GM12878 (cell line): Measurements from ENCODE around the gene NXN. TPM values are rescaled to one million over a fixed set of nuclear protein-coding genes. Genes with fewer than 3 reads are reported as not detected.

Experiments
- ATAC-seq: fragments of 200-7000 bp; cut with Tn5 transposase; 3 replicates; pipeline ENCODE4 v1.9.1; 2020; ENCODE audit warnings: mild to moderate bottlenecking, moderate library complexity
- BruUV-seq: library from RNA; stranded (reverse); fragments of 400-500 nt; replicated peaks from 2 replicates; lab custom pipeline; 2021; lab: Mats Ljungman, UMichigan
- CTCF ChIA-PET: fragments of 300-600 bp; sonication (Branson Sonifier 250); formaldehyde crosslinking; extraction: SDS; loops from one replicate; lab custom pipeline; 2021; ENCODE audit warnings: inconsistent platforms; lab: Yijun Ruan, JAX
- POLR2A ChIA-PET: fragments of 350-600 bp; formaldehyde crosslinking; extraction: SDS; loops from one replicate; lab custom pipeline; 2021; ENCODE audit warnings: inconsistent platforms; lab: Charles Lee
- RAD21 ChIA-PET: fragments of 300-600 bp; sonication (Branson Sonifier 250); formaldehyde crosslinking; loops from one replicate; lab custom pipeline; 2023; ENCODE audit warnings: antibody characterized with exemption; ENCODE audit not compliant: unreplicated experiment; lab: Charles Lee
- SMC1A ChIA-PET: fragments of 300-600 bp; sonication (Branson Sonifier 250); formaldehyde crosslinking; loops from one replicate; lab custom pipeline; 2023; ENCODE audit not compliant: unreplicated experiment, uncharacterized antibody; lab: Charles Lee
- DNase-seq: peaks from one replicate; pipeline ENCODE4 v3.0.0-alpha.2; 2011; ENCODE audit warnings: low read depth, low spot score
- FAIRE-seq: peaks from 3 replicates; lab custom pipeline; 2011; peaks lifted over from hg19 to GRCh38; lab: Jason Lieb, UNC
- H2AFZ ChIP-seq: 2 replicates; pipeline ENCODE4 v1.6.0; 2011; ENCODE audit warnings: low read depth, low read length, control low read depth; ENCODE audit not compliant: control insufficient read depth
- H3K27ac ChIP-seq: 2 replicates; pipeline ENCODE4 v1.5.1; 2011; ENCODE audit warnings: control low read depth; ENCODE audit not compliant: control insufficient read depth, insufficient read depth
- H3K27me3 ChIP-seq, 2 experiments: replicated peaks in 1 of 2; 2 replicates each; pipeline versions ENCODE4 v1.6.0 to v1.6.1; 2011; ENCODE audit warnings: low read length in 1 of 2; ENCODE audit not compliant: control insufficient read depth in 2 of 2, insufficient read depth in 2 of 2
- H3K36me3 ChIP-seq, 2 experiments: 2 replicates each; pipeline ENCODE4 v1.5.1; 2011; ENCODE audit warnings: low read length in 1 of 2; ENCODE audit not compliant: control insufficient read depth in 2 of 2, insufficient read depth in 2 of 2
- H3K4me1 ChIP-seq: 2 replicates; pipeline ENCODE4 v1.6.1; 2011; ENCODE audit warnings: mild to moderate bottlenecking, low read length, moderate library complexity, mixed read lengths; ENCODE audit not compliant: control insufficient read depth, insufficient read depth
- H3K4me2 ChIP-seq: 2 replicates; pipeline ENCODE4 v1.6.0; 2011; ENCODE audit warnings: control low read depth; ENCODE audit not compliant: control insufficient read depth, insufficient read depth
- H3K4me3 ChIP-seq: fragments of 200-600 bp; sonication (generic); 2 replicates; pipeline ENCODE4 v1.5.1; 2016
- H3K79me2 ChIP-seq: 2 replicates; pipeline ENCODE4 v1.6.0; 2011; ENCODE audit warnings: low read length; ENCODE audit not compliant: control insufficient read depth, insufficient read depth
- H3K9ac ChIP-seq: 2 replicates; pipeline ENCODE4 v1.8.0; 2011; ENCODE audit warnings: low read length, control low read depth, mixed read lengths; ENCODE audit not compliant: control insufficient read depth, insufficient read depth
- H3K9me3 ChIP-seq: replicated peaks from 3 replicates; pipeline ENCODE4 v1.5.1; 2011; ENCODE audit warnings: mild to moderate bottlenecking, low read length; ENCODE audit not compliant: control insufficient read depth, insufficient read depth
- H4K20me1 ChIP-seq: 2 replicates; pipeline ENCODE4 v1.6.0; 2011; ENCODE audit not compliant: control insufficient read depth, insufficient read depth
- BRCA1 ChIP-seq: IDR thresholded peaks from 2 replicates; pipeline ENCODE4 v1.6.1; 2011; ENCODE audit warnings: low read depth, low read length, improper control_type of control experiment
- ZNF207 ChIP-seq: fragments of 450-650 bp; IDR thresholded peaks from 2 replicates; pipeline ENCODE4 v1.6.1; 2014; ENCODE audit warnings: antibody characterized with exemption, mild to moderate bottlenecking, borderline replicate concordance
- WGBS: methylation state at CpG from one replicate; pipeline ENCODE4 v1.1.6; 2016; ENCODE audit warnings: low lambda C conversion rate; ENCODE audit not compliant: insufficient replicate concordance, insufficient coverage; ENCODE audit errors: missing lambda C conversion rate; 5-methylcytosine and 5-hydroxymethylcytosine counted together
- in situ Hi-C: fragments of 300-500 bp; cut with MboI; formaldehyde crosslinking; loops from 9 replicates; pipeline ENCODE4 v1.14.3; 2018; ENCODE audit warnings: mixed read lengths
- intact Hi-C: fragments of 100-400 bp; cut with micrococcal nuclease; formaldehyde crosslinking; loops from one replicate; pipeline ENCODE4 v1.14.2; 2022; ENCODE audit not compliant: unreplicated experiment
- polyA plus RNA-seq, 11 experiments: library from polyadenylated mRNA; depleted of rRNA in 4 of 11; unstranded in 6 of 11; stranded (reverse) in 5 of 11; fragments of >200 nt; fragmentation: Nextera tagmentation in 4 of 11; fragmentation: Illumina TruSeq in 1 of 11; extraction: Ambion mirVana in 4 of 11; extraction: Trizol in 1 of 11; gene quantifications; 1 replicate in 1 of 11; 2 replicates in 10 of 11; pipeline versions ENCODE4 v1.2.1 to v1.2.3, GENCODE V29; 2011 to 2016; ENCODE audit warnings: inconsistent platforms in 2 of 11, missing spikeins in 2 of 11, low read depth in 1 of 11
- total RNA-seq, 4 experiments: library from RNA; depleted of rRNA in 3 of 4; stranded (reverse); fragments of >200 nt in 3 of 4; fragmentation: Illumina TruSeq in 1 of 4; extraction: Trizol in 1 of 4; gene quantifications; 2 replicates each; pipeline versions ENCODE4 v1.2.1 to v1.2.3, GENCODE V29; 2013 to 2021
- TF ChIP-seq, protein P1 (sequence below), 3 experiments: IDR thresholded peaks in 2 of 3; conservative IDR thresholded peaks in 1 of 3; 2 replicates each; pipeline ENCODE4 v1.5.1; 2011; ENCODE audit warnings: low read depth in 3 of 3, low read length in 3 of 3, mild to moderate bottlenecking in 3 of 3, control low read depth in 2 of 3, moderate library complexity in 2 of 3, inconsistent platforms in 1 of 3, mixed read lengths in 1 of 3; ENCODE audit not compliant: control insufficient read depth in 2 of 3, insufficient read depth in 1 of 3; ENCODE audit errors: extremely low read depth in 1 of 3
- TF ChIP-seq, protein P2 (sequence below): fragments of 450-650 bp; formaldehyde crosslinking; IDR thresholded peaks from 2 replicates; pipeline ENCODE4 v1.4.0; 2020; ENCODE audit warnings: mild to moderate bottlenecking, moderate library complexity
- TF ChIP-seq, protein P3 (sequence below): fragments of 450-650 bp; IDR thresholded peaks from 2 replicates; pipeline ENCODE4 v1.6.1; 2014; ENCODE audit warnings: mild to moderate bottlenecking
- TF ChIP-seq, protein P4 (sequence below): fragments of 450-650 bp; conservative IDR thresholded peaks from 2 replicates; pipeline ENCODE4 v1.6.1; 2017; ENCODE audit warnings: mild to moderate bottlenecking, moderate library complexity
- TF ChIP-seq, protein P5 (sequence below): fragments of 150-350 bp; IDR thresholded peaks from 2 replicates; pipeline ENCODE4 v1.6.1; 2014; ENCODE audit warnings: mild to moderate bottlenecking, low read depth, low read length
- TF ChIP-seq, protein P6 (sequence below): fragments of 150-350 bp; IDR thresholded peaks from 2 replicates; pipeline ENCODE4 v1.6.1; 2016; ENCODE audit warnings: low read depth, low read length

Gene NXN
- total and polyA plus RNA-seq, 10 of the 15 experiments (the other 5 are each of a cell fraction or from before 2014, with no cell fraction given), result 0.04 to 1.2 (median 0.30) TPM

DNA sequence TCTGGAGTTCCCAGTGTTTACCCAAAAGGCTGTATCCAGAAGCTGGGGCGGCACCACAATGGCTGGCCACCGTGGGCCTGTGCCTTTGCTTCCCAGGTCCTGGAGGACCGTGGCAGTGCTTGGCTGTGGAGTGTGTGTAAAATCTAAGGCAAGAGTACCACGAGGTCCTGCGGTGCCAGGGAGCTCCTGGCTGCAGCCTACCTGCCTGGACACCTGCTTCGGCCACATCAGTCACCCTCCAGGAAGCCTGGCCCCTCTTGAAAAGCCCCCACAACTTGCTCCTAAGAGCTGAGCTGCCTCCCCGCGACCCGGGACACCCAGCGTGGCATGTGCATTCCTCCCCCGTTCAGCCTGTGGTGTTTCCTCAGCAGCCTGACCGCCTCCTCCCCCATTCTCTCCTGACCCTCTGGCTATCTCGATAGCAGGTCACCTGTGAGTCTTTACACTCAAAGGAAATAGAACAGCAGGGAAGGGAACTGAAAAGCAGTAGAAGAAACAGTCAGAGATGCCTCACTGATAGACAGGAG, 25.3 kb upstream of the NXN start:
- POLR2A ChIA-PET, result no interaction called here
- CTCF ChIA-PET, result interaction anchor here (1.2 kb wide), 1 partner anchor 24 kb away, joined by 3 read pairs; no protein-coding TSS in a partner anchor
- in situ Hi-C loops, result no loop called here
- Histone ChIP-seq H2AFZ (no peak overlapping the region), H3K9me3 (no peaks in the 10 kb centered on the region), H3K79me2 (no peaks in the 10 kb centered on the region), H3K4me1 (no peaks in the 10 kb centered on the region), H3K4me3 (no peak overlapping the region), H3K27ac (no peak overlapping the region), H3K27me3 (no peaks in the 10 kb centered on the region), H3K9ac (no peak overlapping the region), H3K36me3 (peaks cover 22 to 41% of the 10 kb centered on the region in 2 experiments), H4K20me1 (no peaks in the 10 kb centered on the region), H3K4me2 (no peak overlapping the region)
- ATAC-seq (no peak), FAIRE-seq (no peak), DNase-seq (no peak)
- TF ChIP-seq, protein P1, sequence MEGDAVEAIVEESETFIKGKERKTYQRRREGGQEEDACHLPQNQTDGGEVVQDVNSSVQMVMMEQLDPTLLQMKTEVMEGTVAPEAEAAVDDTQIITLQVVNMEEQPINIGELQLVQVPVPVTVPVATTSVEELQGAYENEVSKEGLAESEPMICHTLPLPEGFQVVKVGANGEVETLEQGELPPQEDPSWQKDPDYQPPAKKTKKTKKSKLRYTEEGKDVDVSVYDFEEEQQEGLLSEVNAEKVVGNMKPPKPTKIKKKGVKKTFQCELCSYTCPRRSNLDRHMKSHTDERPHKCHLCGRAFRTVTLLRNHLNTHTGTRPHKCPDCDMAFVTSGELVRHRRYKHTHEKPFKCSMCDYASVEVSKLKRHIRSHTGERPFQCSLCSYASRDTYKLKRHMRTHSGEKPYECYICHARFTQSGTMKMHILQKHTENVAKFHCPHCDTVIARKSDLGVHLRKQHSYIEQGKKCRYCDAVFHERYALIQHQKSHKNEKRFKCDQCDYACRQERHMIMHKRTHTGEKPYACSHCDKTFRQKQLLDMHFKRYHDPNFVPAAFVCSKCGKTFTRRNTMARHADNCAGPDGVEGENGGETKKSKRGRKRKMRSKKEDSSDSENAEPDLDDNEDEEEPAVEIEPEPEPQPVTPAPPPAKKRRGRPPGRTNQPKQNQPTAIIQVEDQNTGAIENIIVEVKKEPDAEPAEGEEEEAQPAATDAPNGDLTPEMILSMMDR (IDR thresholded peaks at IDR 0.05 in 2 of 3, conservative IDR thresholded peaks at IDR 0.05 in 1 of 3; ENCODE audit: control insufficient read depth in 2 of 3, extremely low read depth in 1 of 3, insufficient read depth in 1 of 3, low read depth in 3 of 3, low read length in 3 of 3), result no peak
- TF ChIP-seq, protein P2, sequence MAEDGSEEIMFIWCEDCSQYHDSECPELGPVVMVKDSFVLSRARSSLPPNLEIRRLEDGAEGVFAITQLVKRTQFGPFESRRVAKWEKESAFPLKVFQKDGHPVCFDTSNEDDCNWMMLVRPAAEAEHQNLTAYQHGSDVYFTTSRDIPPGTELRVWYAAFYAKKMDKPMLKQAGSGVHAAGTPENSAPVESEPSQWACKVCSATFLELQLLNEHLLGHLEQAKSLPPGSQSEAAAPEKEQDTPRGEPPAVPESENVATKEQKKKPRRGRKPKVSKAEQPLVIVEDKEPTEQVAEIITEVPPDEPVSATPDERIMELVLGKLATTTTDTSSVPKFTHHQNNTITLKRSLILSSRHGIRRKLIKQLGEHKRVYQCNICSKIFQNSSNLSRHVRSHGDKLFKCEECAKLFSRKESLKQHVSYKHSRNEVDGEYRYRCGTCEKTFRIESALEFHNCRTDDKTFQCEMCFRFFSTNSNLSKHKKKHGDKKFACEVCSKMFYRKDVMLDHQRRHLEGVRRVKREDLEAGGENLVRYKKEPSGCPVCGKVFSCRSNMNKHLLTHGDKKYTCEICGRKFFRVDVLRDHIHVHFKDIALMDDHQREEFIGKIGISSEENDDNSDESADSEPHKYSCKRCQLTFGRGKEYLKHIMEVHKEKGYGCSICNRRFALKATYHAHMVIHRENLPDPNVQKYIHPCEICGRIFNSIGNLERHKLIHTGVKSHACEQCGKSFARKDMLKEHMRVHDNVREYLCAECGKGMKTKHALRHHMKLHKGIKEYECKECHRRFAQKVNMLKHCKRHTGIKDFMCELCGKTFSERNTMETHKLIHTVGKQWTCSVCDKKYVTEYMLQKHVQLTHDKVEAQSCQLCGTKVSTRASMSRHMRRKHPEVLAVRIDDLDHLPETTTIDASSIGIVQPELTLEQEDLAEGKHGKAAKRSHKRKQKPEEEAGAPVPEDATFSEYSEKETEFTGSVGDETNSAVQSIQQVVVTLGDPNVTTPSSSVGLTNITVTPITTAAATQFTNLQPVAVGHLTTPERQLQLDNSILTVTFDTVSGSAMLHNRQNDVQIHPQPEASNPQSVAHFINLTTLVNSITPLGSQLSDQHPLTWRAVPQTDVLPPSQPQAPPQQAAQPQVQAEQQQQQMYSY (CRISPR knock-in tag), result no peak
- TF ChIP-seq, protein P3, sequence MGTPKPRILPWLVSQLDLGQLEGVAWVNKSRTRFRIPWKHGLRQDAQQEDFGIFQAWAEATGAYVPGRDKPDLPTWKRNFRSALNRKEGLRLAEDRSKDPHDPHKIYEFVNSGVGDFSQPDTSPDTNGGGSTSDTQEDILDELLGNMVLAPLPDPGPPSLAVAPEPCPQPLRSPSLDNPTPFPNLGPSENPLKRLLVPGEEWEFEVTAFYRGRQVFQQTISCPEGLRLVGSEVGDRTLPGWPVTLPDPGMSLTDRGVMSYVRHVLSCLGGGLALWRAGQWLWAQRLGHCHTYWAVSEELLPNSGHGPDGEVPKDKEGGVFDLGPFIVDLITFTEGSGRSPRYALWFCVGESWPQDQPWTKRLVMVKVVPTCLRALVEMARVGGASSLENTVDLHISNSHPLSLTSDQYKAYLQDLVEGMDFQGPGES, result no peak
- TF ChIP-seq, protein P4, sequence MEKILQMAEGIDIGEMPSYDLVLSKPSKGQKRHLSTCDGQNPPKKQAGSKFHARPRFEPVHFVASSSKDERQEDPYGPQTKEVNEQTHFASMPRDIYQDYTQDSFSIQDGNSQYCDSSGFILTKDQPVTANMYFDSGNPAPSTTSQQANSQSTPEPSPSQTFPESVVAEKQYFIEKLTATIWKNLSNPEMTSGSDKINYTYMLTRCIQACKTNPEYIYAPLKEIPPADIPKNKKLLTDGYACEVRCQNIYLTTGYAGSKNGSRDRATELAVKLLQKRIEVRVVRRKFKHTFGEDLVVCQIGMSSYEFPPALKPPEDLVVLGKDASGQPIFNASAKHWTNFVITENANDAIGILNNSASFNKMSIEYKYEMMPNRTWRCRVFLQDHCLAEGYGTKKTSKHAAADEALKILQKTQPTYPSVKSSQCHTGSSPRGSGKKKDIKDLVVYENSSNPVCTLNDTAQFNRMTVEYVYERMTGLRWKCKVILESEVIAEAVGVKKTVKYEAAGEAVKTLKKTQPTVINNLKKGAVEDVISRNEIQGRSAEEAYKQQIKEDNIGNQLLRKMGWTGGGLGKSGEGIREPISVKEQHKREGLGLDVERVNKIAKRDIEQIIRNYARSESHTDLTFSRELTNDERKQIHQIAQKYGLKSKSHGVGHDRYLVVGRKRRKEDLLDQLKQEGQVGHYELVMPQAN, result no peak
- TF ChIP-seq BRCA1, result no peak
- no peak for TF ChIP-seq ZNF207
- TF ChIP-seq, protein P5, sequence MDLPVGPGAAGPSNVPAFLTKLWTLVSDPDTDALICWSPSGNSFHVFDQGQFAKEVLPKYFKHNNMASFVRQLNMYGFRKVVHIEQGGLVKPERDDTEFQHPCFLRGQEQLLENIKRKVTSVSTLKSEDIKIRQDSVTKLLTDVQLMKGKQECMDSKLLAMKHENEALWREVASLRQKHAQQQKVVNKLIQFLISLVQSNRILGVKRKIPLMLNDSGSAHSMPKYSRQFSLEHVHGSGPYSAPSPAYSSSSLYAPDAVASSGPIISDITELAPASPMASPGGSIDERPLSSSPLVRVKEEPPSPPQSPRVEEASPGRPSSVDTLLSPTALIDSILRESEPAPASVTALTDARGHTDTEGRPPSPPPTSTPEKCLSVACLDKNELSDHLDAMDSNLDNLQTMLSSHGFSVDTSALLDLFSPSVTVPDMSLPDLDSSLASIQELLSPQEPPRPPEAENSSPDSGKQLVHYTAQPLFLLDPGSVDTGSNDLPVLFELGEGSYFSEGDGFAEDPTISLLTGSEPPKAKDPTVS, result no peak
- TF ChIP-seq, protein P6, sequence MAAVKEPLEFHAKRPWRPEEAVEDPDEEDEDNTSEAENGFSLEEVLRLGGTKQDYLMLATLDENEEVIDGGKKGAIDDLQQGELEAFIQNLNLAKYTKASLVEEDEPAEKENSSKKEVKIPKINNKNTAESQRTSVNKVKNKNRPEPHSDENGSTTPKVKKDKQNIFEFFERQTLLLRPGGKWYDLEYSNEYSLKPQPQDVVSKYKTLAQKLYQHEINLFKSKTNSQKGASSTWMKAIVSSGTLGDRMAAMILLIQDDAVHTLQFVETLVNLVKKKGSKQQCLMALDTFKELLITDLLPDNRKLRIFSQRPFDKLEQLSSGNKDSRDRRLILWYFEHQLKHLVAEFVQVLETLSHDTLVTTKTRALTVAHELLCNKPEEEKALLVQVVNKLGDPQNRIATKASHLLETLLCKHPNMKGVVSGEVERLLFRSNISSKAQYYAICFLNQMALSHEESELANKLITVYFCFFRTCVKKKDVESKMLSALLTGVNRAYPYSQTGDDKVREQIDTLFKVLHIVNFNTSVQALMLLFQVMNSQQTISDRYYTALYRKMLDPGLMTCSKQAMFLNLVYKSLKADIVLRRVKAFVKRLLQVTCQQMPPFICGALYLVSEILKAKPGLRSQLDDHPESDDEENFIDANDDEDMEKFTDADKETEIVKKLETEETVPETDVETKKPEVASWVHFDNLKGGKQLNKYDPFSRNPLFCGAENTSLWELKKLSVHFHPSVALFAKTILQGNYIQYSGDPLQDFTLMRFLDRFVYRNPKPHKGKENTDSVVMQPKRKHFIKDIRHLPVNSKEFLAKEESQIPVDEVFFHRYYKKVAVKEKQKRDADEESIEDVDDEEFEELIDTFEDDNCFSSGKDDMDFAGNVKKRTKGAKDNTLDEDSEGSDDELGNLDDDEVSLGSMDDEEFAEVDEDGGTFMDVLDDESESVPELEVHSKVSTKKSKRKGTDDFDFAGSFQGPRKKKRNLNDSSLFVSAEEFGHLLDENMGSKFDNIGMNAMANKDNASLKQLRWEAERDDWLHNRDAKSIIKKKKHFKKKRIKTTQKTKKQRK, result no peak
- RAD21 ChIA-PET, result no interaction called here
- BruUV-seq, result no TSS peak
- SMC1A ChIA-PET, result no interaction called here
- WGBS, result 96% methylated on average over 13 of the region's 13 CpGs
- intact Hi-C loops, result no loop called here
